ENCODE measurements around the gene CAPNS2. TPM values are rescaled to one million over a fixed set of nuclear protein-coding genes. Genes with fewer than 3 reads are reported as not detected.
A peak's percentile ranks its signal among the peaks of the same experiment; 100 is the strongest.

CAPNS2 gene
- under 1 TPM in 1 of 2 donors, not detected in 1; 0.35 TPM for total RNA-seq

- Histone ChIP-seq H3K27me3 (no peaks in the 10 kb centered on the region), H3K27ac (no peak within 1 kb of the TSS), H3K4me1 (peaks cover 0 to 14% of the 10 kb centered on the region in 2 donors)
Measured at GRCh38 chr16:55566432-55567175, at the start of gene CAPNS2. TSS of gene CAPNS2 (plus strand) at chr16:55566684. CDS start at chr16:55566757, 73 bp downstream.

DNA sequence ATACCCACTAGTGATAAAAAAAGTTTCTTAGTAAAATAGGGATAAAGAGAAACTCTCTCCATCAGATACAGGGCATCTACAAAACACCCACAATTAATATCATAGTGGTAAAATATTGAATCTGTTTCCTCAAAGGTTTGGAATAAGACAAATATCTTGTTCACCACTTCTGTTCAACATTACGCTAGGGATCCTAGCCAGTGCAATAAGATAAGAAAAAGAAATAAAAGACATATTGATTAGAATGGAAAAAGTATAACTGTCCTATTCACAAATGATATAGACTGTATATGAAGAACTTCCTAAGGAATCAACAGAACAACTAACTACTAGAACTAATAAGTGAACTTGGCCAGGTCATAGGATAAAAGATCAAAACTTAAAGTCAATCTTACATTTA lies 44.7 kb upstream of the CAPNS2 start:
- TF ChIP-seq, protein P1, sequence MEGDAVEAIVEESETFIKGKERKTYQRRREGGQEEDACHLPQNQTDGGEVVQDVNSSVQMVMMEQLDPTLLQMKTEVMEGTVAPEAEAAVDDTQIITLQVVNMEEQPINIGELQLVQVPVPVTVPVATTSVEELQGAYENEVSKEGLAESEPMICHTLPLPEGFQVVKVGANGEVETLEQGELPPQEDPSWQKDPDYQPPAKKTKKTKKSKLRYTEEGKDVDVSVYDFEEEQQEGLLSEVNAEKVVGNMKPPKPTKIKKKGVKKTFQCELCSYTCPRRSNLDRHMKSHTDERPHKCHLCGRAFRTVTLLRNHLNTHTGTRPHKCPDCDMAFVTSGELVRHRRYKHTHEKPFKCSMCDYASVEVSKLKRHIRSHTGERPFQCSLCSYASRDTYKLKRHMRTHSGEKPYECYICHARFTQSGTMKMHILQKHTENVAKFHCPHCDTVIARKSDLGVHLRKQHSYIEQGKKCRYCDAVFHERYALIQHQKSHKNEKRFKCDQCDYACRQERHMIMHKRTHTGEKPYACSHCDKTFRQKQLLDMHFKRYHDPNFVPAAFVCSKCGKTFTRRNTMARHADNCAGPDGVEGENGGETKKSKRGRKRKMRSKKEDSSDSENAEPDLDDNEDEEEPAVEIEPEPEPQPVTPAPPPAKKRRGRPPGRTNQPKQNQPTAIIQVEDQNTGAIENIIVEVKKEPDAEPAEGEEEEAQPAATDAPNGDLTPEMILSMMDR (IDR thresholded peaks at IDR 0.05) = no peak
- H3K27me3 ChIP-seq = no peaks in the 10 kb centered on the region
- DNase-seq (ENCODE audit: low spot score) = no peak
- H3K4me3 ChIP-seq = no peak overlapping the region
- no peaks in the 10 kb centered on the region for H3K36me3 ChIP-seq
- peaks cover 0 to 14% of the 10 kb centered on the region in 2 donors for H3K9me3 ChIP-seq
- no peak overlapping the region for H3K27ac ChIP-seq
- H3K4me1 ChIP-seq = no peaks in the 10 kb centered on the region

More at GRCh38 chr16:55566432-55567175, at the start of gene CAPNS2:
- Histone ChIP-seq H3K36me3 (no peaks in the 10 kb centered on the region), H3K4me3 (no peak within 1 kb of the TSS), H3K9me3 (no peaks in the 10 kb centered on the region)
- TF ChIP-seq, protein P1 (IDR thresholded peaks at IDR 0.05) = no peak
- DNase-seq (ENCODE audit: low spot score) = no peak

DNA sequence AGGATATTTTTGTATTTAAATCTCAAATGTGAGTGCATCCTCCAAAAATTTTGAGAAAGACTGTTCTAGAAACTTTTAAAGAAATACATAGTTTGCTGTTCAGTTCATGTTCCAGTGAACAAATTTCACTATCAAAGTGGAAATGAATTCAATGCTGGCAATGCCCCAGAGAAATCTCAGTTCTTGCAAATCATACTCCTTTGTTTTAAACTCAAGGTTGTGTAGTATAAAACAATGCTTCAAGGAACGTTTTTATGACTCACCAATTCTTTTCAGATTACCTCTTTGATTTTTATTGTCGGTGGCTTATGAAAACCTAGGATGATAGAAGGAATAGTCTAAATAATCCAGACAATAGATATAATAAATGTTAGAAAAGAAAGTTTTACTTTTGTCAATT lies 40.0 kb upstream of the CAPNS2 start:
- DNase-seq (ENCODE audit: low spot score) = no peak
- Histone ChIP-seq H3K4me3 (no peak overlapping the region), H3K36me3 (no peaks in the 10 kb centered on the region), H3K27ac (peak overlapping the region in 1 of 2 donors; percentile 39), H3K4me1 (no peaks in the 10 kb centered on the region), H3K9me3 (peaks cover 0 to 12% of the 10 kb centered on the region in 2 donors), H3K27me3 (no peaks in the 10 kb centered on the region)
- TF ChIP-seq, protein P1 (IDR thresholded peaks at IDR 0.05) = no peak

DNA sequence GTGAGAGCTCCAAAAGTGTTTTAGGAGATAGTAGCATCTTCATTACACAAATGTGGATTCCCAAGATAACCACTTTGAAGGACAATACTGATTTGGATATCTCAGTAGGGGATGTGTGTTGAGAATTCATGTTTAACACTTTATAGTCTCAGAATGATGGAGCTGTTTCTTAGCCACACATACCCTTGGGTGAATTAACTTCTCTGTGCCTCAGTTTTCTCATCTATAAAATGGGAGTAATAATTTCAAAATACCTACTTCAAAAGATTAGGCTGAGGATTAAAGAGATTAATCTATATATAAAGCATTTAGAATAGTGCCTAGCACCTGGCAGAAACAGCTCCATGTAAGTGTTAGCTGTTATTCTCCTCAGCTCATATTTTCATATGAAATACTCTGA lies 38.6 kb upstream of the CAPNS2 start:
- H3K27me3 ChIP-seq = no peaks in the 10 kb centered on the region
- no peaks in the 10 kb centered on the region for H3K36me3 ChIP-seq
- TF ChIP-seq, protein P1 (IDR thresholded peaks at IDR 0.05) = no peak
- no peak for DNase-seq (ENCODE audit: low spot score)
- H3K4me3 ChIP-seq = no peak overlapping the region
- no peak overlapping the region for H3K27ac ChIP-seq
- H3K9me3 ChIP-seq = no peaks in the 10 kb centered on the region
- no peaks in the 10 kb centered on the region for H3K4me1 ChIP-seq

DNA sequence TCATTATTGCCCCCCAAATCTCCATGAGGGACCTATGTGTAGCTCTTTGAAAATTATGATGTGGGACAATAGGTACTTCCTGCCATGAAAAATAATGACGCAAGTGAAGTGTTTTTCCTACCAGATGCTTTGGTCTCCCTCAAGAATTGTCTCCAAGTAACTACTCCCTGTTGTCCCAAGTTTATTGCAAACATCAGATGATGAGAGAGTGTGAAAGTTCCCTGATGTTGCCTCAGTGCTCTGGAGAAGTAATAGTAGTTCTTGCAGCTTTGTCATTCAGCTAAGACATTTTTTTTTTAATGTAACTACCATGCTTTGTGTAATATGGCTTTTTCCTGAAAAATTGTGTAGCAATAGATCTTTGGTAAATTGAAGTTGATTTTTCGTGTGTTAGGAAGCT lies 37.5 kb upstream of the CAPNS2 start:
- H3K36me3 ChIP-seq = no peaks in the 10 kb centered on the region
- no peak overlapping the region for H3K4me3 ChIP-seq
- no peaks in the 10 kb centered on the region for H3K4me1 ChIP-seq
- H3K27ac ChIP-seq = peak overlapping the region in 1 of 2 donors; percentile 42
- TF ChIP-seq, protein P1 (IDR thresholded peaks at IDR 0.05) = no peak
- no peak for DNase-seq (ENCODE audit: low spot score)
- no peaks in the 10 kb centered on the region for H3K9me3 ChIP-seq
- H3K27me3 ChIP-seq = no peaks in the 10 kb centered on the region

All from right atrium auricular region (tissue), 2 donors.